Measurements from ENCODE around the gene GYS2. TPM values are rescaled to one million over a fixed set of nuclear protein-coding genes. Genes with fewer than 3 reads are reported as not detected.
A peak's percentile ranks its signal among the peaks of the same experiment; 100 is the strongest.

Gene GYS2
- total and polyA plus RNA-seq, 7 experiments from 2014 or later = 0.12 to 0.27 TPM; not detected in 5

- H3K27me3 ChIP-seq (ENCODE audit: control insufficient read depth in 2 of 2, insufficient read depth in 2 of 2, low read length in 2 of 2) = no peaks in the 10 kb centered on the region
These were observed 10.8 kb upstream of the GYS2 start for GRCh38 chr12:21615431-21615830.

GRCh38 chr12:21614506-21614905 is 9.9 kb upstream of the GYS2 start:
- peaks cover 25 to 46% of the 10 kb centered on the region in 2 donors for H3K4me1 ChIP-seq (ENCODE audit: control insufficient read depth in 2 of 2, insufficient read depth in 2 of 2, low read length in 2 of 2)
- Mint-ChIP-seq H3K27me3 (no peaks in the 10 kb centered on the region), H3K4me1 (peaks cover 38 to 74% (median 66%) of the 10 kb centered on the region in 7 donors), H3K36me3 (peaks cover 6 to 18% (median 10%) of the 10 kb centered on the region in 5 donors), H3K4me3 (peak overlapping the region; percentile 49 to 82 (median 62)), H3K27ac (peak overlapping the region; percentile 75 to 98 (median 94)), H3K9me3 (peaks cover 0 to 20% (median 6%) of the 10 kb centered on the region in 11 donors)
- intact Hi-C loops (cut with micrococcal nuclease) = loop anchor here (1.0 to 5.0 kb wide), 8 partner anchors 16 to 433 kb away; partner anchors contain the start of genes CMAS (in 2 of the 2), GOLT1B (in 2 of the 2), RECQL (in 2 of the 2) and LDHB (in 1 of the 2)
- ChIA-PET POLR2A (interaction anchor here (1.2 to 7.2 kb wide), 7 partner anchors 19 to 64 kb away, joined by 3 to 87 read pairs (median 7); partner anchors contain the start of gene LDHB), CTCF (interaction anchor here (1.5 to 2.1 kb wide), 2 partner anchors 66 to 83 kb away, joined by 5 to 21 read pairs; no protein-coding TSS in a partner anchor)
- no peaks in the 10 kb centered on the region for H3K36me3 ChIP-seq (ENCODE audit: control insufficient read depth in 2 of 3, insufficient read depth in 3 of 3, low read length in 3 of 3)
- H3K27ac ChIP-seq (ENCODE audit: low read depth, low read length) = peak overlapping the region; percentile 61
- no peaks in the 10 kb centered on the region for H3K27me3 ChIP-seq (ENCODE audit: control insufficient read depth in 2 of 2, insufficient read depth in 2 of 2, low read length in 2 of 2)
- peak in 6 of 9 donors; percentile 43 to 65 (median 51) for DNase-seq
- H3K4me3 ChIP-seq (ENCODE audit: low read length) = peak overlapping the region; percentile 8
- no peaks in the 10 kb centered on the region for H3K9me3 ChIP-seq (ENCODE audit: control insufficient read depth in 2 of 3, low read length in 3 of 3)
- peak; percentile 80 for ATAC-seq

More at GRCh38 chr12:21615431-21615830, 10.8 kb upstream of the GYS2 start:
- Mint-ChIP-seq H3K27me3 (no peaks in the 10 kb centered on the region), H3K9me3 (peaks cover 0 to 20% (median 7%) of the 10 kb centered on the region in 11 donors), H3K36me3 (peaks cover 6 to 18% (median 14%) of the 10 kb centered on the region in 5 donors), H3K4me1 (peaks cover 40 to 80% (median 72%) of the 10 kb centered on the region in 7 donors), H3K27ac (peak overlapping the region; percentile 79 to 98 (median 94)), H3K4me3 (peak overlapping the region; percentile 49 to 82 (median 62))
- ATAC-seq = peak; percentile 77
- CTCF ChIA-PET = interaction anchor here (1.0 to 1.6 kb wide), 4 partner anchors 11 to 65 kb away, joined by 3 to 8 read pairs (median 4); no protein-coding TSS in a partner anchor
- peak in 4 of 9 donors; percentile 4 to 39 (median 8) for DNase-seq
- H3K27ac ChIP-seq (ENCODE audit: low read depth, low read length) = peak overlapping the region; percentile 61
- peak overlapping the region; percentile 8 for H3K4me3 ChIP-seq (ENCODE audit: low read length)
- intact Hi-C loops (cut with micrococcal nuclease) = loop anchor here (1.0 to 2.0 kb wide), 5 partner anchors 15 to 431 kb away; partner anchors contain the start of genes GOLT1B (in 2 of the 2), RECQL (in 2 of the 2), CMAS (in 1 of the 2) and LDHB (in 1 of the 2)
- POLR2A ChIA-PET = interaction anchor here (0.6 to 1.8 kb wide), 12 partner anchors 11 to 63 kb away, joined by 3 to 13 read pairs (median 4); partner anchors contain the start of gene LDHB
- peaks cover 25 to 46% of the 10 kb centered on the region in 2 donors for H3K4me1 ChIP-seq (ENCODE audit: control insufficient read depth in 2 of 2, insufficient read depth in 2 of 2, low read length in 2 of 2)
- no peaks in the 10 kb centered on the region for H3K36me3 ChIP-seq (ENCODE audit: control insufficient read depth in 2 of 3, insufficient read depth in 3 of 3, low read length in 3 of 3)
- H3K9me3 ChIP-seq (ENCODE audit: control insufficient read depth in 2 of 3, low read length in 3 of 3) = no peaks in the 10 kb centered on the region

GRCh38 chr12:21613931-21614330 is 9.3 kb upstream of the GYS2 start:
- no peaks in the 10 kb centered on the region for H3K27me3 Mint-ChIP-seq
- intact Hi-C loops (cut with micrococcal nuclease) = loop anchor here (1.0 to 5.0 kb wide), 8 partner anchors 17 to 433 kb away; partner anchors contain the start of genes CMAS (in 2 of the 2), GOLT1B (in 2 of the 2), RECQL (in 2 of the 2) and LDHB (in 1 of the 2)
- ChIA-PET POLR2A (interaction anchor here (0.7 to 7.2 kb wide), 9 partner anchors 14 to 65 kb away, joined by 3 to 87 read pairs (median 4); partner anchors contain the start of gene LDHB), CTCF (interaction anchor here (1.3 to 2.1 kb wide), 3 partner anchors 35 to 83 kb away, joined by 3 to 21 read pairs (median 5); no protein-coding TSS in a partner anchor)
- H3K36me3 ChIP-seq (ENCODE audit: control insufficient read depth in 2 of 3, insufficient read depth in 3 of 3, low read length in 3 of 3) = no peaks in the 10 kb centered on the region
- ATAC-seq (no peak), DNase-seq (no peak)
- H3K4me1 Mint-ChIP-seq = peaks cover 35 to 69% (median 60%) of the 10 kb centered on the region in 7 donors
- no peaks in the 10 kb centered on the region for H3K27me3 ChIP-seq (ENCODE audit: control insufficient read depth in 2 of 2, insufficient read depth in 2 of 2, low read length in 2 of 2)
- peaks cover 0 to 16% (median 6%) of the 10 kb centered on the region in 11 donors for H3K9me3 Mint-ChIP-seq
- peaks cover 25 to 46% of the 10 kb centered on the region in 2 donors for H3K4me1 ChIP-seq (ENCODE audit: control insufficient read depth in 2 of 2, insufficient read depth in 2 of 2, low read length in 2 of 2)
- peaks cover 4 to 18% (median 6%) of the 10 kb centered on the region in 5 donors for H3K36me3 Mint-ChIP-seq
- H3K9me3 ChIP-seq (ENCODE audit: control insufficient read depth in 2 of 3, low read length in 3 of 3) = no peaks in the 10 kb centered on the region
- H3K4me3 ChIP-seq (ENCODE audit: low read length) = no peak overlapping the region
- H3K4me3 Mint-ChIP-seq = peak overlapping the region in 8 of 10 donors; percentile 36 to 82 (median 64)
- peak overlapping the region in 8 of 9 donors; percentile 84 to 98 (median 94) for H3K27ac Mint-ChIP-seq
- H3K27ac ChIP-seq (ENCODE audit: low read depth, low read length) = peak overlapping the region; percentile 61

GRCh38 chr12:21608196-21608595 is 3.5 kb upstream of the GYS2 start:
- ChIA-PET POLR2A (interaction anchor here (0.9 to 7.2 kb wide), 4 partner anchors 39 to 76 kb away, joined by 3 to 87 read pairs (median 46); partner anchors contain the start of gene LDHB), CTCF (interaction anchor here (0.8 to 4.2 kb wide), 9 partner anchors 35 to 98 kb away, joined by 3 to 68 read pairs (median 5); partner anchors contain the start of gene LDHB)

GRCh38 chr12:21607701-21608100 is 3.1 kb upstream of the GYS2 start:
- no peak overlapping the region for H3K27ac ChIP-seq (ENCODE audit: low read depth, low read length)
- intact Hi-C loops (cut with micrococcal nuclease) = loop anchor here (1.0 to 10.0 kb wide), 9 partner anchors 35 to 855 kb away; partner anchors contain the start of genes LDHB (in 1 of the 2) and PYROXD1 (in 1 of the 2)
- ChIA-PET POLR2A (interaction anchor here (0.9 to 7.2 kb wide), 3 partner anchors 50 to 77 kb away, joined by 5 to 87 read pairs (median 86); partner anchors contain the start of gene LDHB), CTCF (interaction anchor here (1.2 to 4.2 kb wide), 5 partner anchors 43 to 90 kb away, joined by 4 to 68 read pairs (median 10); partner anchors contain the start of gene LDHB)
- no peak overlapping the region for H3K4me3 ChIP-seq (ENCODE audit: low read length)
- Mint-ChIP-seq H3K4me1 (peaks cover 2 to 8% (median 7%) of the 10 kb centered on the region in 7 donors), H3K4me3 (no peak overlapping the region), H3K36me3 (no peaks in the 10 kb centered on the region), H3K9me3 (peaks cover 0 to 8% (median 0%) of the 10 kb centered on the region in 11 donors), H3K27ac (no peak overlapping the region), H3K27me3 (peaks cover 0 to 7% (median 0%) of the 10 kb centered on the region in 5 donors)
- peaks cover 0 to 10% of the 10 kb centered on the region in 2 donors for H3K4me1 ChIP-seq (ENCODE audit: control insufficient read depth in 2 of 2, insufficient read depth in 2 of 2, low read length in 2 of 2)
- DNase-seq (peak in 6 of 9 donors; percentile 14 to 57 (median 43)), ATAC-seq (no peak)
- no peaks in the 10 kb centered on the region for H3K27me3 ChIP-seq (ENCODE audit: control insufficient read depth in 2 of 2, insufficient read depth in 2 of 2, low read length in 2 of 2)
- no peaks in the 10 kb centered on the region for H3K36me3 ChIP-seq (ENCODE audit: control insufficient read depth in 2 of 3, insufficient read depth in 3 of 3, low read length in 3 of 3)
- no peaks in the 10 kb centered on the region for H3K9me3 ChIP-seq (ENCODE audit: control insufficient read depth in 2 of 3, low read length in 3 of 3)

More at GRCh38 chr12:21608196-21608595, 3.5 kb upstream of the GYS2 start:
- Histone ChIP-seq H3K4me3 (ENCODE audit: low read length) (no peak overlapping the region), H3K36me3 (ENCODE audit: control insufficient read depth in 2 of 3, insufficient read depth in 3 of 3, low read length in 3 of 3) (no peaks in the 10 kb centered on the region), H3K9me3 (ENCODE audit: control insufficient read depth in 2 of 3, low read length in 3 of 3) (no peaks in the 10 kb centered on the region), H3K27ac (ENCODE audit: low read depth, low read length) (no peak overlapping the region), H3K27me3 (ENCODE audit: control insufficient read depth in 2 of 2, insufficient read depth in 2 of 2, low read length in 2 of 2) (no peaks in the 10 kb centered on the region), H3K4me1 (ENCODE audit: control insufficient read depth in 2 of 2, insufficient read depth in 2 of 2, low read length in 2 of 2) (peaks cover under 1 to 15% of the 10 kb centered on the region in 2 donors)
- intact Hi-C loops (cut with micrococcal nuclease) = loop anchor here in 1 of 2 donors (5.0 to 10.0 kb wide), 5 partner anchors 34 to 854 kb away; partner anchors contain the start of gene PYROXD1
- Mint-ChIP-seq H3K27ac (no peak overlapping the region), H3K4me3 (no peak overlapping the region), H3K27me3 (peaks cover 0 to 4% (median 0%) of the 10 kb centered on the region in 5 donors), H3K9me3 (peaks cover 0 to 8% (median 0%) of the 10 kb centered on the region in 11 donors), H3K36me3 (peaks cover 0 to 3% (median 0%) of the 10 kb centered on the region in 5 donors), H3K4me1 (peaks cover 6 to 13% (median 12%) of the 10 kb centered on the region in 7 donors)
- DNase-seq = no peak
- no peak for ATAC-seq

GRCh38 chr12:21606175-21606574 is 1.5 kb upstream of the GYS2 start:
- H3K9me3 Mint-ChIP-seq = peaks cover 0 to 8% (median 0%) of the 10 kb centered on the region in 11 donors
- H3K27me3 Mint-ChIP-seq = peaks cover 0 to 14% (median 0%) of the 10 kb centered on the region in 5 donors
- H3K4me3 ChIP-seq (ENCODE audit: low read length) = no peak overlapping the region
- ATAC-seq (no peak), DNase-seq (no peak)
- no peaks in the 10 kb centered on the region for H3K9me3 ChIP-seq (ENCODE audit: control insufficient read depth in 2 of 3, low read length in 3 of 3)
- H3K27me3 ChIP-seq (ENCODE audit: control insufficient read depth in 2 of 2, insufficient read depth in 2 of 2, low read length in 2 of 2) = no peaks in the 10 kb centered on the region
- H3K4me3 Mint-ChIP-seq = no peak overlapping the region
- peaks cover 0 to 6% of the 10 kb centered on the region in 2 donors for H3K4me1 ChIP-seq (ENCODE audit: control insufficient read depth in 2 of 2, insufficient read depth in 2 of 2, low read length in 2 of 2)
- intact Hi-C loops (cut with micrococcal nuclease) = loop anchor here in 1 of 2 donors (5.0 to 10.0 kb wide), 5 partner anchors 36 to 856 kb away; partner anchors contain the start of gene PYROXD1
- peaks cover 0 to 2% (median 0%) of the 10 kb centered on the region in 7 donors for H3K4me1 Mint-ChIP-seq
- H3K27ac Mint-ChIP-seq = no peak overlapping the region
- no peak overlapping the region for H3K27ac ChIP-seq (ENCODE audit: low read depth, low read length)
- no peaks in the 10 kb centered on the region for H3K36me3 Mint-ChIP-seq
- no peaks in the 10 kb centered on the region for H3K36me3 ChIP-seq (ENCODE audit: control insufficient read depth in 2 of 3, insufficient read depth in 3 of 3, low read length in 3 of 3)
- POLR2A ChIA-PET = interaction anchor here (0.6 to 1.5 kb wide), 4 partner anchors 24 to 76 kb away, joined by 3 to 6 read pairs (median 4); no protein-coding TSS in a partner anchor
- CTCF ChIA-PET = interaction anchor here (0.9 kb wide), 1 partner anchor 71 kb away, joined by 3 read pairs; no protein-coding TSS in a partner anchor

Measured in naive thymus-derived CD4-positive, alpha-beta T cell (primary cell).